Gastrocnemius medialis (tissue), 4 donors: ENCODE measurements around the gene RABGAP1L. TPM values are rescaled to one million over a fixed set of nuclear protein-coding genes. Genes with fewer than 3 reads are reported as not detected.

Experiments
- ATAC-seq, 2 donors: fragments of 150-250 bp; one replicate each; pipeline ENCODE4 v1.9.1; 2016
- DNase-seq, 2 donors: peaks; one replicate each; pipeline ENCODE4 v3.0.0-alpha.2; 2019
- H3K27ac ChIP-seq, 4 donors: fragments of 200-600 bp; sonication (generic); 1 replicate in 1 of 4; 2 replicates in 3 of 4; pipeline ENCODE4 v1.5.1; 2016 to 2018; ENCODE audit warnings: mild to moderate bottlenecking in 2 of 4, moderate library complexity in 1 of 4
- H3K27me3 ChIP-seq, 3 donors: fragments of 200-600 bp; sonication (generic) in 2 of 3; 1 replicate in 1 of 3; 2 replicates in 2 of 3; pipeline versions ENCODE4 v1.5.1 to v1.6.0; 2016 to 2019; ENCODE audit warnings: mild to moderate bottlenecking in 1 of 3, moderate library complexity in 1 of 3
- H3K36me3 ChIP-seq, 2 donors: fragments of 200-600 bp; sonication (generic) in 1 of 2; one replicate each; pipeline ENCODE4 v1.5.1; 2017 to 2018
- H3K4me1 ChIP-seq, 2 donors: fragments of 200-600 bp; sonication (generic) in 1 of 2; one replicate each; pipeline ENCODE4 v1.5.1; 2016 to 2017; ENCODE audit warnings: mild to moderate bottlenecking in 2 of 2
- H3K4me3 ChIP-seq, 4 donors: fragments of 200-600 bp; sonication (generic) in 3 of 4; 1 replicate in 1 of 4; 2 replicates in 3 of 4; pipeline ENCODE4 v1.5.1; 2016 to 2019; ENCODE audit warnings: mild to moderate bottlenecking in 2 of 4
- H3K9me3 ChIP-seq, 3 donors: fragments of 200-600 bp; sonication (generic) in 2 of 3; 1 replicate in 1 of 3; 2 replicates in 2 of 3; pipeline ENCODE4 v1.5.1; 2016 to 2019
- CTCF ChIP-seq, 5 experiments: fragments of 450-650 bp in 3 of 5; fragments of 200-600 bp in 2 of 5; sonication (generic) in 2 of 5; IDR thresholded peaks in 4 of 5; conservative IDR thresholded peaks in 1 of 5; 1 replicate in 4 of 5; 2 replicates in 1 of 5; pipeline ENCODE4 v1.5.1; 2016 to 2019; ENCODE audit warnings: antibody characterized with exemption in 5 of 5, mild to moderate bottlenecking in 3 of 5, moderate library complexity in 3 of 5
- POLR2A ChIP-seq, 2 donors: fragments of 450-650 bp; IDR thresholded peaks; one replicate each; pipeline ENCODE4 v1.6.1; 2017; ENCODE audit warnings: antibody characterized with exemption in 2 of 2, mild to moderate bottlenecking in 2 of 2, moderate library complexity in 2 of 2
- in situ Hi-C, 4 donors: fragments of 200-750 bp; cut with MboI; loops; one replicate each; pipeline versions ENCODE4 v1.15.0 to v1.8.0; 2017; ENCODE audit warnings: low sequenced_read_pairs in 4 of 4
- intact Hi-C: fragments of 100-400 bp; cut with DNase I; formaldehyde crosslinking; loops from one replicate; pipeline ENCODE4 v1.15.1; 2023; ENCODE audit warnings: low total_unique reads
- total RNA-seq, 4 donors: library from RNA; depleted of rRNA; stranded (reverse); fragments of >200 nt; gene quantifications; one replicate each; pipeline versions ENCODE4 v1.1.0 to v1.2.3, GENCODE V29; 2016

The RABGAP1L gene
- total RNA-seq, 4 donors from 2014 or later, result 8.8 to 22.2 (median 14.9) TPM

DNA sequence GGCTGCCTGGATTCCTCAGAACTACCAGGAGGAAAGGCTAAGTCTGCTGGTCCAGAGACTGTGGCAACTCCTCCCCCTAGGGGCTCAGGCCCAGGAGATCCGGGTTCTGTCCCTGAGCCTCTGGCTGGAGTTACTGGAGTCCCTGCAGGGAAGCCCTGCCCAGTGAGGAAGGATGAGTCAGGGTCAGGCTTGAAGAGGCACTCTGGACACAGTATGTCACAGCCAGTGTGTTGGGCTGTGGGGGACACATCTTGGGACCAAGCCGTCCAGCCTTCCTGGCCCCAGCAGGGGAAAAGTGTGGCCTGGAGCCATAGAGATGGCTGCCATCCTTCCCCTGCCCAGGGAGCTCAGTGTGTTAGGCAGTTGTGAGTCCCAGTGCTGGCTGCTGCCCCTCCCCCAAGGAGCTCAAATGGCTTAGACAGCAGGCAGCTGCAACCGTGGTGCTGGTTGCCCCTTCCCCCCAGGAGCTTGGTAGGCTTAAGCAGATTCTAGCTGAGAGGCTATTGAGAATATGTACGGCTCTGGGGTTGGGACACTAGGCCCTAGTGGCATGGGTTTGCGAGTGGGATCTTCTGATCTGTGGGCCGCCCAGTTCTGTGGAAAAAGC is 28.2 kb upstream of the RABGAP1L start:
- DNase-seq, result no peak
- Histone ChIP-seq H3K9me3 (no peaks in the 10 kb centered on the region), H3K36me3 (no peaks in the 10 kb centered on the region), H3K27me3 (no peaks in the 10 kb centered on the region), H3K4me1 (no peaks in the 10 kb centered on the region), H3K4me3 (no peak overlapping the region), H3K27ac (no peak overlapping the region)
- in situ Hi-C loops, result no loop called here
- no peak for ATAC-seq
- intact Hi-C loops, result no loop called here
- TF ChIP-seq CTCF (IDR thresholded peaks at IDR 0.05 in 4 of 5, conservative IDR thresholded peaks at IDR 0.05 in 1 of 5) (no peak), POLR2A (IDR thresholded peaks at IDR 0.05) (no peak)

DNA sequence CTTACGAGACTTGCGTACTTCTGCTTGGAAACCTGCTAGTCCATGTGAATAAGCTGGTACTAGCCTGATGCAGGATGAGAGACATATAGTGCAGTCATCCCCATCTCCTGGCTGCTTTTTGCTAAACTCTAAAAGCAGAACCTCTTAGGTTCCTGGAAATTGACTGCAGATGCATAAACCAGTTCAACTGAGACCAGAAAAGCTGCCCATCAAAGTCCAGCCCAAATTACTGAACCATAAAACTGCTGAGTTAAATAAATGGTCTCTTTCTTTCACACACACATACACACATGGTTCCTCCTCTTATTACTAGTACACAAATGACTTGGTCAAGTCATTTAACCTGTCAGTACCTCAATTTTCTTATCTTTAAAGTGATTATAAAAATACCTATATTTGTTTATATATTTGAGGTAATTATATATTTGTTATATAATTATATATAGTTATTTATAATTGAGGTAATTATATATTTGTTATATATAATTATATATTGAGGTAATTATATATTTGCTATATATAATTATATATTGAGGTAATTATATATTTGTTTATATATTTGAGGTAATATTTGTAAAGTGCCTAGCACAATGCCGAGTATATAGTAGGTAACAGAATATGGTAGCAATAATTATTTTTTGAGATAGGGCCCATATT is 25.2 kb upstream of the RABGAP1L start:
- H3K4me1 ChIP-seq, result no peaks in the 10 kb centered on the region
- TF ChIP-seq POLR2A (IDR thresholded peaks at IDR 0.05), result no peak
- TF ChIP-seq CTCF (IDR thresholded peaks at IDR 0.05 in 4 of 5, conservative IDR thresholded peaks at IDR 0.05 in 1 of 5), result no peak
- ATAC-seq, result no peak
- no peaks in the 10 kb centered on the region for H3K27me3 ChIP-seq
- H3K9me3 ChIP-seq, result no peaks in the 10 kb centered on the region
- no peak for DNase-seq
- no peaks in the 10 kb centered on the region for H3K36me3 ChIP-seq
- no peak overlapping the region for H3K4me3 ChIP-seq
- in situ Hi-C loops, result no loop called here
- intact Hi-C loops, result no loop called here
- no peak overlapping the region for H3K27ac ChIP-seq

GRCh38 chr1:174135211-174135610 is 24.1 kb upstream of the RABGAP1L start:
- in situ Hi-C loops, result no loop called here
- no peak for ATAC-seq

DNA sequence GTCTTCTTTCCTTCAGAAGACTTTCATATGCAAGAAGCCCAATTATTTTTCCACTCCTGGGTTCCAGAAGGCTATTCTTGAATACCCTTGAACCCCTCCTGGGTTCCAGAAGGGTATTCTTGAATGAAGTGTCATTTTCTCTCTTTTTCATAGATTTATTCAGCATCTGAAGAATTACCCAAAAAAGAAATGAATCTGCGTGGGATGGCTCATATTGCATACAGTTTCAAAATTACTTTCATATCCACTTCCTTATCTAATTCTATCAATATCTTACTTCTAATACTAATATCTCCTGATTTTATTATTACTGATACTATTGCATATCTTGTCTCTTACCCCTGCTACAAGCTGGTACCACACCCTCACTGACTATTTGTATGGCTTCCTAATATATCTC is 22.6 kb upstream of the RABGAP1L start:
- DNase-seq, result no peak
- no peak for ATAC-seq
- Histone ChIP-seq H3K27me3 (no peaks in the 10 kb centered on the region), H3K36me3 (no peaks in the 10 kb centered on the region), H3K27ac (no peak overlapping the region), H3K9me3 (no peaks in the 10 kb centered on the region), H3K4me1 (no peaks in the 10 kb centered on the region), H3K4me3 (no peak overlapping the region)
- TF ChIP-seq CTCF (IDR thresholded peaks at IDR 0.05 in 4 of 5, conservative IDR thresholded peaks at IDR 0.05 in 1 of 5), result no peak
- no peak for TF ChIP-seq POLR2A (IDR thresholded peaks at IDR 0.05)
- intact Hi-C loops, result no loop called here
- in situ Hi-C loops, result no loop called here

More at GRCh38 chr1:174135211-174135610, 24.1 kb upstream of the RABGAP1L start:
- DNase-seq, result no peak
- intact Hi-C loops, result no loop called here
- Histone ChIP-seq H3K4me3 (no peak overlapping the region), H3K27me3 (no peaks in the 10 kb centered on the region), H3K9me3 (no peaks in the 10 kb centered on the region), H3K27ac (no peak overlapping the region), H3K36me3 (no peaks in the 10 kb centered on the region), H3K4me1 (no peaks in the 10 kb centered on the region)
- no peak for TF ChIP-seq CTCF (IDR thresholded peaks at IDR 0.05 in 4 of 5, conservative IDR thresholded peaks at IDR 0.05 in 1 of 5)
- no peak for TF ChIP-seq POLR2A (IDR thresholded peaks at IDR 0.05)
